Liver (tissue), 2 donors: ENCODE results near the gene KIFC1.

Source experiments
- TF ChIP-seq, protein P1 (sequence below): IDR thresholded peaks from 2 replicates; pipeline ENCODE4 v1.6.1; 2016; ENCODE audit warnings: antibody characterized with exemption
- TF ChIP-seq, protein P2 (sequence below): fragments of 150-350 bp; IDR thresholded peaks from 2 replicates; pipeline ENCODE4 v1.5.1; 2017; ENCODE audit warnings: improper control_type of control experiment, low read depth, low read length; ENCODE audit not compliant: missing input control
- TF ChIP-seq, protein P3 (sequence below): IDR thresholded peaks from 2 replicates; pipeline ENCODE4 v1.6.1; 2016; ENCODE audit warnings: antibody characterized with exemption, mild to moderate bottlenecking
- donor health status: healthy.

DNA sequence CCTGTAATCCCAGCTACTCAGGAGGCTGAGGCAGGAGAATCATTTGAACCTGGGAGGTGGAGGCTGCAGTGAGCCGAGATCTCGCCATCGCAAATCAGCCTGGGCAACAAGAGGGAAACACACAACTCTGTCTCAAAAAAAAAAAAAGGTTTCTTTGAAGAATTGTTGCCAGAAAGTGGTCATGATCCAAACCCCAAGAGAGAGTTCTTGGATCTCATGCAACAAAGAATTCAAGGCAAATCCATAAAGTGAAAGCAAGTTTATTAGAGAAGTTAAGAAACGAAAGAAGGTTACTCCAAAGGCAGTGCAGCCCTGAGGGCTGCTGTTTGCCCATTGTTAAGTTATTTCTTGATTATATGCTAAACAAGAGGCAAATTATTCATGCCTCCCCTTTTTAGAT, 14.5 kb upstream of the KIFC1 start:
- TF ChIP-seq, protein P1, sequence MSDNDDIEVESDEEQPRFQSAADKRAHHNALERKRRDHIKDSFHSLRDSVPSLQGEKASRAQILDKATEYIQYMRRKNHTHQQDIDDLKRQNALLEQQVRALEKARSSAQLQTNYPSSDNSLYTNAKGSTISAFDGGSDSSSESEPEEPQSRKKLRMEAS = no peak
- TF ChIP-seq, protein P2, sequence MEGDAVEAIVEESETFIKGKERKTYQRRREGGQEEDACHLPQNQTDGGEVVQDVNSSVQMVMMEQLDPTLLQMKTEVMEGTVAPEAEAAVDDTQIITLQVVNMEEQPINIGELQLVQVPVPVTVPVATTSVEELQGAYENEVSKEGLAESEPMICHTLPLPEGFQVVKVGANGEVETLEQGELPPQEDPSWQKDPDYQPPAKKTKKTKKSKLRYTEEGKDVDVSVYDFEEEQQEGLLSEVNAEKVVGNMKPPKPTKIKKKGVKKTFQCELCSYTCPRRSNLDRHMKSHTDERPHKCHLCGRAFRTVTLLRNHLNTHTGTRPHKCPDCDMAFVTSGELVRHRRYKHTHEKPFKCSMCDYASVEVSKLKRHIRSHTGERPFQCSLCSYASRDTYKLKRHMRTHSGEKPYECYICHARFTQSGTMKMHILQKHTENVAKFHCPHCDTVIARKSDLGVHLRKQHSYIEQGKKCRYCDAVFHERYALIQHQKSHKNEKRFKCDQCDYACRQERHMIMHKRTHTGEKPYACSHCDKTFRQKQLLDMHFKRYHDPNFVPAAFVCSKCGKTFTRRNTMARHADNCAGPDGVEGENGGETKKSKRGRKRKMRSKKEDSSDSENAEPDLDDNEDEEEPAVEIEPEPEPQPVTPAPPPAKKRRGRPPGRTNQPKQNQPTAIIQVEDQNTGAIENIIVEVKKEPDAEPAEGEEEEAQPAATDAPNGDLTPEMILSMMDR = no peak
- TF ChIP-seq, protein P3, sequence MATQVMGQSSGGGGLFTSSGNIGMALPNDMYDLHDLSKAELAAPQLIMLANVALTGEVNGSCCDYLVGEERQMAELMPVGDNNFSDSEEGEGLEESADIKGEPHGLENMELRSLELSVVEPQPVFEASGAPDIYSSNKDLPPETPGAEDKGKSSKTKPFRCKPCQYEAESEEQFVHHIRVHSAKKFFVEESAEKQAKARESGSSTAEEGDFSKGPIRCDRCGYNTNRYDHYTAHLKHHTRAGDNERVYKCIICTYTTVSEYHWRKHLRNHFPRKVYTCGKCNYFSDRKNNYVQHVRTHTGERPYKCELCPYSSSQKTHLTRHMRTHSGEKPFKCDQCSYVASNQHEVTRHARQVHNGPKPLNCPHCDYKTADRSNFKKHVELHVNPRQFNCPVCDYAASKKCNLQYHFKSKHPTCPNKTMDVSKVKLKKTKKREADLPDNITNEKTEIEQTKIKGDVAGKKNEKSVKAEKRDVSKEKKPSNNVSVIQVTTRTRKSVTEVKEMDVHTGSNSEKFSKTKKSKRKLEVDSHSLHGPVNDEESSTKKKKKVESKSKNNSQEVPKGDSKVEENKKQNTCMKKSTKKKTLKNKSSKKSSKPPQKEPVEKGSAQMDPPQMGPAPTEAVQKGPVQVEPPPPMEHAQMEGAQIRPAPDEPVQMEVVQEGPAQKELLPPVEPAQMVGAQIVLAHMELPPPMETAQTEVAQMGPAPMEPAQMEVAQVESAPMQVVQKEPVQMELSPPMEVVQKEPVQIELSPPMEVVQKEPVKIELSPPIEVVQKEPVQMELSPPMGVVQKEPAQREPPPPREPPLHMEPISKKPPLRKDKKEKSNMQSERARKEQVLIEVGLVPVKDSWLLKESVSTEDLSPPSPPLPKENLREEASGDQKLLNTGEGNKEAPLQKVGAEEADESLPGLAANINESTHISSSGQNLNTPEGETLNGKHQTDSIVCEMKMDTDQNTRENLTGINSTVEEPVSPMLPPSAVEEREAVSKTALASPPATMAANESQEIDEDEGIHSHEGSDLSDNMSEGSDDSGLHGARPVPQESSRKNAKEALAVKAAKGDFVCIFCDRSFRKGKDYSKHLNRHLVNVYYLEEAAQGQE = no peak
